Spleen (tissue), 11 donors: Measurements from ENCODE around the gene ITGA2B. TPM values are rescaled to one million over a fixed set of nuclear protein-coding genes. Genes with fewer than 3 reads are reported as not detected.
"Not testable (repeated sequence)": the region's sequence is repeated elsewhere in the genome, so short reads cannot be mapped to it uniquely, and the experiment has no call there.

Experiments used
- DNase-seq: peaks from one replicate; pipeline ENCODE4 v3.0.0-alpha.2; 2020
- H3K27ac ChIP-seq, 8 donors: fragments of 200-600 bp; sonication (generic) in 7 of 8; 1 replicate in 4 of 8; 2 replicates in 4 of 8; pipeline versions ENCODE4 v1.5.0 to v1.8.0; 2016 to 2021; ENCODE audit warnings: inconsistent platforms in 4 of 8, mild to moderate bottlenecking in 4 of 8, moderate library complexity in 1 of 8
- H3K27me3 ChIP-seq, 7 donors: fragments of 200-600 bp; sonication (generic) in 6 of 7; replicated peaks in 1 of 7; 1 replicate in 4 of 7; 2 replicates in 3 of 7; pipeline versions ENCODE4 v1.5.0 to v1.8.0; 2016 to 2021; ENCODE audit warnings: inconsistent platforms in 3 of 7, mild to moderate bottlenecking in 1 of 7
- H3K36me3 ChIP-seq, 6 donors: fragments of 200-600 bp; sonication (generic) in 5 of 6; 1 replicate in 4 of 6; 2 replicates in 2 of 6; pipeline versions ENCODE4 v1.5.0 to v1.8.0; 2016 to 2021; ENCODE audit warnings: inconsistent platforms in 2 of 6
- H3K4me1 ChIP-seq, 6 donors: fragments of 200-600 bp; sonication (generic) in 5 of 6; 1 replicate in 3 of 6; 2 replicates in 3 of 6; pipeline versions ENCODE4 v1.5.0 to v1.8.0; 2016 to 2021; ENCODE audit warnings: inconsistent platforms in 3 of 6
- H3K4me3 ChIP-seq, 8 donors: fragments of 200-600 bp; sonication (generic) in 7 of 8; 1 replicate in 4 of 8; 2 replicates in 4 of 8; pipeline versions ENCODE4 v1.5.0 to v1.8.0; 2016 to 2021; ENCODE audit warnings: inconsistent platforms in 4 of 8, mild to moderate bottlenecking in 4 of 8, moderate library complexity in 2 of 8
- H3K9me3 ChIP-seq, 8 donors: fragments of 200-600 bp; sonication (generic) in 7 of 8; 1 replicate in 4 of 8; 2 replicates in 4 of 8; pipeline versions ENCODE4 v1.5.0 to v1.8.0; 2016 to 2021; ENCODE audit warnings: inconsistent platforms in 4 of 8
- CTCF ChIP-seq, 11 experiments: fragments of 200-600 bp in 7 of 11; fragments of 450-650 bp in 4 of 11; sonication (generic) in 4 of 11; IDR thresholded peaks in 8 of 11; conservative IDR thresholded peaks in 3 of 11; 1 replicate in 7 of 11; 2 replicates in 4 of 11; pipeline versions ENCODE4 v1.4.0 to v1.8.0; 2016 to 2021; ENCODE audit warnings: antibody characterized with exemption in 11 of 11, inconsistent platforms in 4 of 11, mild to moderate bottlenecking in 1 of 11
- POLR2A ChIP-seq, 3 donors: fragments of 450-650 bp; IDR thresholded peaks; one replicate each; pipeline ENCODE4 v1.5.1; 2017; ENCODE audit warnings: antibody characterized with exemption in 3 of 3, mild to moderate bottlenecking in 1 of 3
- POLR2AphosphoS5 ChIP-seq, 3 donors: sonication (generic); formaldehyde crosslinking; IDR thresholded peaks; one replicate each; pipeline ENCODE4 v1.5.1; 2017; ENCODE audit warnings: antibody characterized with exemption in 3 of 3
- WGBS, 5 donors: extraction: QIAGEN DNeasy Blood & Tissue Kit in 3 of 5; methylation state at CpG; one replicate each; pipeline versions ENCODE4 v1.1.5 to v1.1.7; 2013 to 2018; 5-methylcytosine and 5-hydroxymethylcytosine counted together
- intact Hi-C: fragments of 100-400 bp; cut with DNase I; formaldehyde crosslinking; loops from one replicate; pipeline ENCODE4 v1.15.0; 2023; ENCODE audit warnings: low total_unique reads
- polyA plus RNA-seq, 3 donors: library from polyadenylated mRNA; stranded (reverse); fragments of 200-250 nt; gene quantifications; one replicate each; pipeline ENCODE4 v1.2.1, GENCODE V29; 2013
- total RNA-seq, 7 donors: library from RNA; depleted of rRNA in 3 of 7; stranded (reverse); fragments of >200 nt in 3 of 7; fragmentation: NEBNext Ultra II Directional in 4 of 7; extraction: Animal tissue kit (Norgen Biotek cat#: 25700) in 4 of 7; gene quantifications; one replicate each; pipeline versions ENCODE4 v1.1.0 to v1.2.1, GENCODE V29; 2016 to 2021
- donor health status: healthy with polysubstance abuse.
- donor health status: DM: no; HTN: no; CAD: no; lungs with moderate emphysema.
- donor health status: DM: no; HTN: no; CAD: no.
- donor health status: Bipolar disorder and iron deficiency.
- donor health status: healthy.
- donor health status: DM: no; HTN: no; CAD: no.
- donor health status: DM: yes; HTN: yes; CAD: no.

ITGA2B gene
- total and polyA plus RNA-seq, 10 donors: 0.93 to 36.7 (median 23.0) TPM

- intact Hi-C loops: no loop called here
- no peaks in the 10 kb centered on the region for H3K27me3 ChIP-seq
- no peak overlapping the region for H3K4me3 ChIP-seq
- TF ChIP-seq POLR2AphosphoS5 (IDR thresholded peaks at IDR 0.05) (peak in 2 of 3 donors; percentile 20 to 40), CTCF (IDR thresholded peaks at IDR 0.05 in 8 of 11, conservative IDR thresholded peaks at IDR 0.05 in 3 of 11) (no peak), POLR2A (IDR thresholded peaks at IDR 0.05) (no peak)
- 32 to 50% (median 44%) methylated on average over 5 of the region's 5 CpGs for WGBS, 5 donors
- DNase-seq: peak; percentile 84
- H3K27ac ChIP-seq: peak overlapping the region in 7 of 8 donors; percentile 45 to 86 (median 74)
- no peaks in the 10 kb centered on the region for H3K36me3 ChIP-seq
- no peaks in the 10 kb centered on the region for H3K9me3 ChIP-seq
- H3K4me1 ChIP-seq: peaks cover 9 to 60% (median 44%) of the 10 kb centered on the region in 6 donors
These were observed 56.1 kb downstream of the ITGA2B start for GRCh38 chr17:44333371-44333770.

GRCh38 chr17:44331249-44331760 is 58.1 kb downstream of the ITGA2B start:
- WGBS, 5 donors: 2 to 8% (median 6%) methylated on average over 7 of the region's 7 CpGs
- peak; percentile 77 for DNase-seq
- TF ChIP-seq POLR2A (IDR thresholded peaks at IDR 0.05) (no peak), POLR2AphosphoS5 (IDR thresholded peaks at IDR 0.05) (peak in 1 of 3 donors; percentile 17), CTCF (IDR thresholded peaks at IDR 0.05 in 8 of 11, conservative IDR thresholded peaks at IDR 0.05 in 3 of 11) (peak; percentile 52 to 88 (median 84))
- intact Hi-C loops: no loop called here
- Histone ChIP-seq H3K27ac (peak overlapping the region in 3 of 8 donors; percentile 74 to 86 (median 78)), H3K27me3 (no peaks in the 10 kb centered on the region), H3K4me3 (no peak overlapping the region), H3K36me3 (no peaks in the 10 kb centered on the region), H3K4me1 (peaks cover 12 to 74% (median 54%) of the 10 kb centered on the region in 6 donors), H3K9me3 (no peaks in the 10 kb centered on the region)

- H3K9me3 ChIP-seq, H3K27me3 ChIP-seq, intact Hi-C loops, H3K36me3 ChIP-seq, DNase-seq, H3K4me3 ChIP-seq, H3K27ac ChIP-seq: not testable (repeated sequence)
- peaks cover 17 to 74% (median 57%) of the 10 kb centered on the region in 6 donors for H3K4me1 ChIP-seq
- 79 to 96% (median 95%) methylated on average over 5 of the region's 5 CpGs for WGBS, 5 donors
These were observed 59.2 kb downstream of the ITGA2B start for GRCh38 chr17:44330263-44330662.

- H3K27ac ChIP-seq, DNase-seq, H3K9me3 ChIP-seq, H3K36me3 ChIP-seq, intact Hi-C loops, H3K27me3 ChIP-seq, H3K4me3 ChIP-seq: not testable (repeated sequence)
- peaks cover 13 to 71% (median 53%) of the 10 kb centered on the region in 6 donors for H3K4me1 ChIP-seq
- 86 to 99% (median 92%) methylated on average over 7 of the region's 7 CpGs for WGBS, 5 donors
These were observed 59.9 kb downstream of the ITGA2B start for GRCh38 chr17:44329516-44329915.

- Histone ChIP-seq H3K27me3 (no peaks in the 10 kb centered on the region), H3K36me3 (no peaks in the 10 kb centered on the region), H3K4me3 (no peak overlapping the region), H3K9me3 (no peaks in the 10 kb centered on the region), H3K4me1 (peaks cover 20 to 71% (median 53%) of the 10 kb centered on the region in 6 donors), H3K27ac (no peak overlapping the region)
- intact Hi-C loops: no loop called here
- DNase-seq: no peak
- WGBS, 5 donors: 72 to 81% (median 74%) methylated on average over 7 of the region's 7 CpGs
- TF ChIP-seq POLR2AphosphoS5 (IDR thresholded peaks at IDR 0.05): no peak
- TF ChIP-seq CTCF (IDR thresholded peaks at IDR 0.05 in 8 of 11, conservative IDR thresholded peaks at IDR 0.05 in 3 of 11): no peak
- no peak for TF ChIP-seq POLR2A (IDR thresholded peaks at IDR 0.05)
These were observed 61.6 kb downstream of the ITGA2B start for GRCh38 chr17:44327715-44328449.
